ENCODE measurements around the gene STK38. TPM values are rescaled to one million over a fixed set of nuclear protein-coding genes. Genes with fewer than 3 reads are reported as not detected.
A peak's percentile ranks its signal among the peaks of the same experiment; 100 is the strongest.
"Not testable (repeated sequence)": the region's sequence is repeated elsewhere in the genome, so short reads cannot be mapped to it uniquely, and the experiment has no call there.

STK38 gene
- total RNA-seq, 1 experiment from 2014 or later, result 8.4 TPM

DNA sequence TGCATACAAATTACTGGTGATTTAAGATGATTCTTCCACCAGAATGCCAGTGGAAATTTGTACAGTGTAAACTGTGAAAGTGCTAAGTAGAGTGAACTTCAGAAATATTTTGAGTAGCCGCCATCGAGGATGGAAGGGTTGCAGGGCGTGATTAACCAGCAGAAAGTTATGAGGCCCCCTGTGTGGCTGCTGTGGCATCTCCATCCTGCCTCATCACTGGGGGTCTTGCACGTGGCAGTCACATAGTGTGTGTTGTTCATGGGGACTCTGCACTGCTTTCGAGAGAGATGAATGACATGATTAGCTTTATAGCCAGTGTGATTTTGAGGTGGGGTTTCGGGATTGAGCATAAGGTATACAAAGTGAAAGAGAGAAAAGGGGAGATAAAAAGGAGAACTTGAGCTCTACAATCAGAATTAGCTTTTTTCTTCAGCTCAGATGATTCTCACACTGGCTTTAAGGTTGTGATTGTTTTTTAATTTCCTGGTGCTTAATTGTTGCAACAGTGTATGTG is 78.1 kb downstream of the STK38 start:
- in situ Hi-C loops (cut with HindIII; ENCODE audit: low pct_unique_long_range_greater_than_20kb, low sequenced_read_pairs), result no loop called here
- DNase-seq (ENCODE audit: low read depth, low spot score), result no peak

DNA sequence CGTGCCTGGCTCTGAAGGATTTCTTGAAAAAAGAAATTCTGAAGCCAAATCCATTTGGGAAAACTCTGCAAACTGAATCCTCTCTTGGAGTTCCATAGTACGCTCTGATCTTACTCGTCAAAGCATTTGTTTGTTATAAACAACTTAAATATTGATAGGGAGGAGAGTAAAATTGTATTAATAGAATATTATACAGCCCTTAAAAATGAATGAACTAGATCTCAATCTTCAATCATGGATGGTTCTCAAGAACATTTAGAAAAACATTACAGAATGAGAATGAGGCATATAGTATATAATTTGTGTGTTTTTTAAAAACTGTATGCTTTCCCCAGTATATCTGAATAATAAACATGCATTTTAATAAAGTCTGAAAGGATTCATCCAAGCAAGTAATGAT is 79.7 kb downstream of the STK38 start:
- DNase-seq (ENCODE audit: low read depth, low spot score), result no peak
- in situ Hi-C loops (cut with HindIII; ENCODE audit: low pct_unique_long_range_greater_than_20kb, low sequenced_read_pairs), result no loop called here

DNA sequence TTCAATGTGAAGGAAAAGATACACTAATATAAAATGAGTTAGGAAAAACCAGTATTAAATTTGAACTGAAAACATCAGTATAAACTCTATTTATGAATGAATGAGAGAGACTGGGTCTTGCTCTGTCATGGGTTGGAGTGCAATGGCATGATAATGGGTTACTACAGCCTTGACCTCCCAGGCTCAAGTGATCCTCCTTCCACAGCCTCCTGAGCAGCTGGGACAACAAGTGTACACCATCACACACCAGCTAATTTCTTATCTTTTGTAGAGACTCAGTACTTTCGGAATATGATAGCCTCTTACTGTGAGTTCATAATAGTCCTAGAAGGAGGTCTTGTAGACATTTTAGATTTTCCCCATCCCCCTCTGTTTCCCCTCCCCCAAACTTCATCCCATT is 83.0 kb downstream of the STK38 start:
- in situ Hi-C loops (cut with HindIII; ENCODE audit: low pct_unique_long_range_greater_than_20kb, low sequenced_read_pairs), result no loop called here
- DNase-seq (ENCODE audit: low read depth, low spot score), result no peak

DNA sequence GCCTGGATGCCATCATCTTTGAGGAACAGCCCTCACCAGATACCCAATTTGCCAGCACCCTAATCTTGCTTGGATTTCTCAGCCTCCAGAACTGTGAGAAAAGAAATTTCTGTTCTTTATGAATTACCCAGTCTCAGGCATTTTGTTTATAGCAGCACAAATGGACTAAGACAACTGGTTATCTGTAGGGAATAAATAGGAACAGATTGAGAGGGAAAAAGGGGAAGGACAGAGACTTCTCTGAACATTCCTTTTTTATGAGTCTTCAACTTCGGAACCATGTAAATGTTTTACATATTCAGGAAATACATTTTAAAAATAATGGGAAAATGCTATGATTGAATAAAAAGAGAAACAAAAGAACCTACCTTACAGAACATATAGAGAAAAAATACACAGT is 83.6 kb downstream of the STK38 start:
- in situ Hi-C loops (cut with HindIII; ENCODE audit: low pct_unique_long_range_greater_than_20kb, low sequenced_read_pairs), result no loop called here
- no peak for DNase-seq (ENCODE audit: low read depth, low spot score)

DNA sequence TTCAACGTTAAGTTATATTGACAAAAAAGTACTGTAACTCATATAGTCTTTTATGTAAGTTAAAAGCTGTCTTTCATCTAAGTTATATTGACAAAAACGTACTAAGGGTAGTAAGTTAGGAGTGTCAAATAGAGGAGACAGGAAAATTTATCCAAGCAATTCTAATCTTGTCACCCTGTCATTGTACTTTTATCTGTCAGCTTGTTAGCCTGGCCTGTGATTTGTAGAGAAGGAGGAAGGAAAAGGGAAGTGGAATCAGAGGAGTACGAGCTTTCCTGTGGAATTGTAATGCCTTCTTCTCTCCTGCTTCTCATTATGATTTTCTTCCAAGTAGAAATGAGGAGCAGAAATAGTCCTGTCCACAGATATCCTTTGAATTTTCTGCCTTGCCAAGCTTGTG is 85.6 kb downstream of the STK38 start:
- in situ Hi-C loops (cut with HindIII; ENCODE audit: low pct_unique_long_range_greater_than_20kb, low sequenced_read_pairs), result no loop called here

DNA sequence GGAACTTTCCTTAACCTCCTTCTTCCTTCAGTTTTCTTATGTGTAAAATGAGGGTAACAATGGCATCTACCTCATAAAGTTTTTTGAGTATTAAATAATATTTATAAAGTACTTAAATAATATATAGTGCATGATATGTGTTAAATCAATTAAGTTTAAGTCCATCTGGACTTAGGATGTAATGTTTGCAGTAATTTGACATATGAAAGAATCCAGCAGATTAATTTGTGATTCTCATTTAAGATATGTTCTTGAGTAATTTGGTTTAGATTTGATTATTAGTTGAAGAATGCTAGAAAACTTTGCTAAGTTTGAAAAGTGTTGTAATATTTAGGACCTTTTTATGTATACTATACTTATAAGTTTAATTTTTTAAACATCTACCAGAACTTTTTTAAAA is 86.4 kb downstream of the STK38 start:
- DNase-seq (ENCODE audit: low read depth, low spot score), result no peak
- in situ Hi-C loops (cut with HindIII; ENCODE audit: low pct_unique_long_range_greater_than_20kb, low sequenced_read_pairs), result no loop called here

More for the DNA sequence above, 85.6 kb downstream of the STK38 start:
- DNase-seq (ENCODE audit: low read depth, low spot score), result no peak

DNA sequence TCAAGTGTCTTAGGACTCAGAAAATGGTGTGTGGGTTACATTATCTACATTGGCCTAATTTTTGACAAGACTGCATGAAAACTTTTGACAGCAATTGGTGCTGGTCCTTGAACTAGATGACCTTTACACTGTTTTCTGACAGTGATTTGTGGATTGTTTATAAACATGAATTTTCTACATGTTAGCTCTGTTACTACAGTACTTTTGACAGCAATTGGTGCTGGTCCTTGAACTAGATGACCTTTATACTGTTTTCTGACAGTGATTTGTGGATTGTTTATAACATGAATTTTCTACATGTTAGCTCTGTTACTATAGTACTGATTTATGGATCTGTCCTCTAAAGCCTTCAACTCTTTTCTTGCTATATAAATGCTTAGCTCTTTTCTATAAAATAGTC is 87.8 kb downstream of the STK38 start:
- no peak for DNase-seq (ENCODE audit: low read depth, low spot score)
- in situ Hi-C loops (cut with HindIII; ENCODE audit: low pct_unique_long_range_greater_than_20kb, low sequenced_read_pairs), result no loop called here

DNA sequence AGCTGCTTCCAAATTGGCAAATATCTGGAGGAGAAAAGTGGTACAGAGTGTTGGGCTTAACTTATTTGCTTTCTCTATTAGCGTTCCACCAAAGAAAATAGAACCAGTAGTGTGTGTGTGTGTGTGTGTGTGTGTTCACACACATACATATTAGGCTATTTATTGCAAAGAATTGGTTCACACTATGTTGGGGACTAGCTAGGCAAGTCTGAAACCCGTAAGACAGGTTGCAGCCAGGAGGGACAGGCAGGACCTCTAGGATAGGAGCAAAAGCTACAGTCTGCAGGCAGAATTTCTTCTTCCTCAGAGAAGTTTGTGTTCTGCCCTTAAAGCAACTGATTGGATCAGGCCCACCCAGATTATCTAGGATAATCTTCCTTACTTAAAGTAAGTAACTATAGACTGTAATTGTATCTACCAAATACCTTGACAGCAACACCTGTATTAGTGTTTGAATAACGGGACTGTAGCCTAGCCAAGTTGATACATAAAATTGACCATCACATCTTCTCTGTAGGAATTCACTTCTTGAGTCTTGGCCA is 91.7 kb downstream of the STK38 start:
- no peak for DNase-seq (ENCODE audit: low read depth, low spot score)
- in situ Hi-C loops (cut with HindIII; ENCODE audit: low pct_unique_long_range_greater_than_20kb, low sequenced_read_pairs), result no loop called here

DNA sequence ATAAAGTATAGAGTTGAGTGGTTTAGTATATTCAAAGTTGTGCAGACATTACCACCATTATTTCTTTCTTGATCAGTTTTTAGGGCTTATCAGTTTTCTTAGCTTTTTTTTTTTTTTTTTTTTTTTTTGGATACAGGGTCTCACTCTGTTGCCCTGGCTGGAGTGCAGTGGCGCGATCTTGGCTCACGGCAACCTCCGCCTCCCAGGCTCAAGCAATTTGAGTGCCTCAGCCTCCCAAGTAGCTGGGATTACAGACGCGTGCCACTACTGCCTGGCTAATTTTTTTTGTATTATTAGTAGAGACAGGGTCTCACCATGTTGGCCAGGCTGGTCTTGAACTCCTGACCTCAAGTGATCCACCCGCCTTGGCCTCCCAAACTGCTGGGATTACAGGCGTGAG is 94.4 kb downstream of the STK38 start:
- in situ Hi-C loops (cut with HindIII; ENCODE audit: low pct_unique_long_range_greater_than_20kb, low sequenced_read_pairs); DNase-seq (ENCODE audit: low read depth, low spot score): not testable (repeated sequence)

DNA sequence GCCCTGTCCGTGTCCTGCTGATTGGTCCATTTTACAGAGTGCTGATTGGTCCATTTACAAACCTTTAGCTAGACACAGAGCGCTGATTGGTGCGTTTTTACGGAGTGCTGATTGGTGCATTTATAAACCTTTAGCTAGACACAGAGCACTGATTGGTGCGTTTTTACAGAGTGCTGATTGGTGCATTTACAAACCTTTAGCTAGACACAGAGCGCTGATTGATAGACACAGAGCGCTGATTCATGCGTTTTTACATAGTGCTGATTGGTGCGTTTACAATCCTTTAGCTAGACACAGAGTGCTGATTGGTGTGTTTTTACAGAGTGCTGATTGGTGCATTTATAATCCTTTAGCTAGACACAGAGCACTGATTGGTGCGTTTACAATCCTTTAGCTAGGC is 98.1 kb downstream of the STK38 start:
- in situ Hi-C loops (cut with HindIII; ENCODE audit: low pct_unique_long_range_greater_than_20kb, low sequenced_read_pairs), result not testable (repeated sequence)

DNA sequence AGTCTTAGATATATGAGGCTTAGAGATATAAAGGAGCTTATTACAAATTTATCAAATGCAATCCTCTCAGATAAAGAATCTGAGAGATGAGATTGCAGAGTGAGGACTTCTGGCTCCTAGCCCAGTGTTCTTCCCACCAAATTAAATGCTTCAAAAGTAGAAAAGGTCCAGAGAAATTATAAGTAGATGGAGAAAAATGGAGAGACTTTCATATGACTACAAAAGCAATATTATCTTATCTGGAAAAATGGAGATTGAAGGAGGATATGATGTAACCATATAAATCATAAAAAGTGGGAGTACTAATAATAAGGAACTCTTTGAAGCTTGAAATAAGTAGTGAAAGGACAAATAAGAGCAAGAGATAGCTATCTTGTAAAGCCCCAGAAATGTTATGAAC is 101.7 kb downstream of the STK38 start:
- in situ Hi-C loops (cut with HindIII; ENCODE audit: low pct_unique_long_range_greater_than_20kb, low sequenced_read_pairs), result no loop called here
- peak; percentile 32 for DNase-seq (ENCODE audit: low read depth, low spot score)

More for the DNA sequence above, 98.1 kb downstream of the STK38 start:
- DNase-seq (ENCODE audit: low read depth, low spot score), result not testable (repeated sequence)

DNA sequence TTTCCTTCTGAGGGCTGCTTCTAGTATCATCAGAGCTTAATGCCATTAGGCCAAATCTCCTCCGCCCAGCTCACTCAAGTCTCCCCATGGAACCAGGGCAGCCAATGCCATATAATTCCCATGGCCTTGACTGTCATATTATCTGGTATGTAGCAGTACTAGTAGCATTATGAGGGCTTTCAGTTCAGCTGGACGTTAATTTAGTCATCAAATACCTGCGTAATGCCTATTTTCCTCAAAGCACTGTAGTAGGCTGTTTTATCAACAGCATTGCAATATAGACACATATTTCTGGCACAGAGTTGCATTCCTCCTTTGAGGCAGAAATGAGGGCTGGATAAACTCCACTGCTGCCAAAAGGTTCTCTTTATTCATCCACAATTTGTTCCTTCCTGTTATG is 102.8 kb downstream of the STK38 start:
- no peak for DNase-seq (ENCODE audit: low read depth, low spot score)
- in situ Hi-C loops (cut with HindIII; ENCODE audit: low pct_unique_long_range_greater_than_20kb, low sequenced_read_pairs), result no loop called here

Small RNAs within 50 kb of the gene (small RNA-seq; reads per million reads assigned to genes)
- 0 to 0.10 reads per million in 2 experiments for gene RN7SL502P

Other genes with a start within 250 kb of the STK38 start
- not detected in 2 replicates for gene BNIP5, start 210.6 kb downstream of the STK38 start, total RNA-seq (2014; rRNA removed; shearing (Covaris generic))
- not detected in 2 replicates for gene ETV7, start 159.8 kb downstream of the STK38 start, total RNA-seq (2014; rRNA removed; shearing (Covaris generic))
- gene PXT1, start 104.6 kb downstream of the STK38 start, total RNA-seq (2014; rRNA removed; shearing (Covaris generic)), result not detected in 2 replicates
- 83.0 and 89.0 TPM in 2 replicates for gene KCTD20, start 104.5 kb downstream of the STK38 start, total RNA-seq (2014; rRNA removed; shearing (Covaris generic))
- gene SRSF3, start 46.9 kb upstream of the STK38 start, total RNA-seq (2014; rRNA removed; shearing (Covaris generic)), result 225 and 237 TPM in 2 replicates
- gene CDKN1A, start 131.2 kb upstream of the STK38 start, total RNA-seq (2014; rRNA removed; shearing (Covaris generic)), result 65.0 and 68.0 TPM in 2 replicates
- not detected in 2 replicates for gene RAB44, start 150.3 kb upstream of the STK38 start, total RNA-seq (2014; rRNA removed; shearing (Covaris generic))